Epithelial cell of proximal tubule (primary cell): Measurements from ENCODE around the gene LRRN2. TPM values are rescaled to one million over a fixed set of nuclear protein-coding genes. Genes with fewer than 3 reads are reported as not detected.

Source experiments
- DNase-seq: peaks from one replicate; pipeline ENCODE4 v3.0.0-alpha.2; 2011; ENCODE audit warnings: low read depth
- H3K4me3 ChIP-seq: 2 replicates; pipeline ENCODE4 v1.5.1; 2011; ENCODE audit warnings: low read depth, mild to moderate bottlenecking, low read length
- total RNA-seq: library from RNA; depleted of rRNA; stranded (reverse); fragments of >200 nt; gene quantifications from 2 replicates; pipeline ENCODE4 v1.2.3, GENCODE V29; 2015
- TF ChIP-seq, protein P1 (sequence below): conservative IDR thresholded peaks from 2 replicates; pipeline ENCODE4 v1.5.1; 2012; ENCODE audit warnings: low read depth, mild to moderate bottlenecking, low read length

The LRRN2 gene
- total RNA-seq, 1 donor from 2014 or later, result 5.4 TPM

DNA sequence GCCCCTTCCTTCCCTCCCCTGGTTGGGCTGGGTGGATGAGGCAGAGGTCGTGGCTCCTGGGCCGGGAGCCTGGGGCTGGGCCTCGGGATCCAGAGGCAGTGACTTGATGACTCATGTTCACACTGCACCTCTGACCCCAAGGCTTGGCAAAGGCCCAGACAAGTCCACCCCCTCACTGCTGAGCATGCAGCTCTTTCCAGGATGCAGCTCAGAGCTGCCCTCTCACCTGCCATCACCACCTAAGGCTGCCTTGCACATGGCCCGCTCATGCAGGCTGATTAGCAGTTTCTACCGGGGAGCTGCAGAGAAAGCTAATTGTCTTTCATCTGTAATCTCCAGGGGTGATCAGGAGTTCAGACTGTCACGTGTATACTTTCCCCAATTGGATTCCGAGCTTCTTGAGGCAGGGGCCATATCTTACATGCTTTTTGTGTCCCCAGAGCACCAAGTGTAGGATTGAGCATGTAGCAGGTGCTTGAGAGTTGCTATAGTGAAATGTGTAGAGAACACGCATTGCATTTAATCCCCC is 62.1 kb downstream of the LRRN2 start:
- TF ChIP-seq, protein P1, sequence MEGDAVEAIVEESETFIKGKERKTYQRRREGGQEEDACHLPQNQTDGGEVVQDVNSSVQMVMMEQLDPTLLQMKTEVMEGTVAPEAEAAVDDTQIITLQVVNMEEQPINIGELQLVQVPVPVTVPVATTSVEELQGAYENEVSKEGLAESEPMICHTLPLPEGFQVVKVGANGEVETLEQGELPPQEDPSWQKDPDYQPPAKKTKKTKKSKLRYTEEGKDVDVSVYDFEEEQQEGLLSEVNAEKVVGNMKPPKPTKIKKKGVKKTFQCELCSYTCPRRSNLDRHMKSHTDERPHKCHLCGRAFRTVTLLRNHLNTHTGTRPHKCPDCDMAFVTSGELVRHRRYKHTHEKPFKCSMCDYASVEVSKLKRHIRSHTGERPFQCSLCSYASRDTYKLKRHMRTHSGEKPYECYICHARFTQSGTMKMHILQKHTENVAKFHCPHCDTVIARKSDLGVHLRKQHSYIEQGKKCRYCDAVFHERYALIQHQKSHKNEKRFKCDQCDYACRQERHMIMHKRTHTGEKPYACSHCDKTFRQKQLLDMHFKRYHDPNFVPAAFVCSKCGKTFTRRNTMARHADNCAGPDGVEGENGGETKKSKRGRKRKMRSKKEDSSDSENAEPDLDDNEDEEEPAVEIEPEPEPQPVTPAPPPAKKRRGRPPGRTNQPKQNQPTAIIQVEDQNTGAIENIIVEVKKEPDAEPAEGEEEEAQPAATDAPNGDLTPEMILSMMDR, result no peak
- no peak overlapping the region for H3K4me3 ChIP-seq
- DNase-seq, result peak; percentile 56

DNA sequence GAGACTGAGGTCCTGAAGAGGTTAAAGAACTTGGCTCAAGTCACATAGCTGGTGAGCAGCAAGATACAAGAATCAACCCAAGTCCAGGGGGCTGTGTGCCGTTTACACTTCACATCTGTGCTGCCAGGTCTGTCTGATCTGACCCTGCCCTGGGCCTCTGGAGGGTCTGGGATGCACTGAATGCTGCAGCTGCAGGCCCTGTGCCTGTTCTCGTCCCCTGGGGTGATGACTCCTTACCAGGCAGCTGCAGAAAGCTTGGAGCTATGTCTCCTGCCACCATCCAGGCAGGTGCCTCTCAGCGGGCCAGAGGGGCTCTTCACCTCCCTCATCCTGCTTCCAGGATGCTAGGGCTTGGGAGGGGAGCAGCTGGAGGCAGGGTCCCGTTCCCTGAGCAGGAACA is 63.5 kb downstream of the LRRN2 start:
- DNase-seq, result no peak
- H3K4me3 ChIP-seq, result no peak overlapping the region
- TF ChIP-seq, protein P1, result no peak

DNA sequence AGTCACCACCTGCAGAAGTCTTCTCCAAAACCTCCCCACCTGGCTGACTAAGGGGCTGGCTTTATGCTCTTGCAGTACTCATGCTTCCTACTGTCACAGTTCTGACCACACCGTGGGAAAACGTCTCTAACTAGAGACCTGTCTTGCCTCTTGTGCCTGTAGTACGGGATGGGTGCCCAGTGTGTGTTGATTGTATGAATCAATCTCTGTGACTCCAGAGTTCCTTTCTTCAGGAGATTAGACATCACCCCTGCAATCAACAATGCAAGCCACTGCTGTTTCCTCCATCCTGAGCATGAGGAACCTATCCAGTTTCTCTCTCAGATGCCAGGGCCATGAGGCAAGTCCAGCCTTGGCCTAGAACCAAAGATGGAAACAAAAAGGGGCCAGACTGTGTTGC is 64.1 kb downstream of the LRRN2 start:
- DNase-seq, result no peak
- no peak overlapping the region for H3K4me3 ChIP-seq
- TF ChIP-seq, protein P1, result no peak

DNA sequence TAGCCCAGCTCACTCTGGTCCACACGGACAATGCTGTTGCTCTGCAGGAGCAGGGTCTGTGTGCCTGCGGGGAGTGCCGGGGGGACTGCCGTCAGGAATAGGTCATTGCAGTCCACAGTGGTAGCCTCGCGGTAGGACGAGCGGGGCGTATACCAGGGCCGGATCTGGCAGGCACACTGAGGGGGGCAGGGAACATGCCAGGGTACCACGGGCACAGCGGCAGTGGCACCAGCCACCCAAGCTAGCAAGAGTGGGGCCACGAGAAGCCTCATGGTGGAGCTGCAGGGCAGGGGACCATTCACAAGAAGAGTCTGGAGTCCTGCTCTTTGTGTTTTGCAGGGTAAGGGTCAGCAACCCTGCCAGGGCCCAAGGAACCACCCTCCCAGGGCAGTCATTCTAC is 65.8 kb downstream of the LRRN2 start:
- DNase-seq, result no peak
- TF ChIP-seq, protein P1, result peak; percentile 44

DNA sequence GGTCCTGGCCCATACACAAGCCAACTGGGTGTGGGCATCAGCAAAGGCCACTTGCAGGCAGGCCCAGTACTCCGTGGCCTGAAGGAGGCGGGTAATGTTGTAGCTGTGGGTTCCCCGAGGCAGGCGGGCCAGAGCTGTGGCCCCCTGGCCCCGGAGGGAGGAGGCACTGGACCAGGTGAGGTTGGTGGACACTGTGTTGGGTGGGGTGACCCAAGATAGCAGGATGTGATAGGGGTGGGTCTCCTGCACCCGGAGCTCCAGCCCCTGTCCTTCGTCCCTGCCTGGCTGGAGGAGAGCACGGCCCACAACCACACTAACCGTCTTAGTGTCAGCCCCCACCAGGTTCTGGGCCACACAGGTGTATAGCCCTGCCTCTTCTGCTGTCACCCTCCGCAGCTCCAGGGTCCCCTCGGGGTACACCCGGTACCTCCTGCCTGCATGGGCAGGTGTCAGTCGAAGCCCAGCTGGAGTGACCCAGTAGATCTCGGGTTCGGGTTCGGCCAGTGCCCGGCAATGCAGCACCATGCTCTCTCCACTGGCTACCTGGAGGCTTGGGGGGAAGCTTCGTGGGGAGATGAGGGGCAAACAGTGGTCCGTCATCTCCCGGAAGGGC is 67.3 kb downstream of the LRRN2 start:
- H3K4me3 ChIP-seq, result no peak overlapping the region
- TF ChIP-seq, protein P1, result no peak
- DNase-seq, result no peak

More for the DNA sequence above, 65.8 kb downstream of the LRRN2 start:
- no peak overlapping the region for H3K4me3 ChIP-seq

DNA sequence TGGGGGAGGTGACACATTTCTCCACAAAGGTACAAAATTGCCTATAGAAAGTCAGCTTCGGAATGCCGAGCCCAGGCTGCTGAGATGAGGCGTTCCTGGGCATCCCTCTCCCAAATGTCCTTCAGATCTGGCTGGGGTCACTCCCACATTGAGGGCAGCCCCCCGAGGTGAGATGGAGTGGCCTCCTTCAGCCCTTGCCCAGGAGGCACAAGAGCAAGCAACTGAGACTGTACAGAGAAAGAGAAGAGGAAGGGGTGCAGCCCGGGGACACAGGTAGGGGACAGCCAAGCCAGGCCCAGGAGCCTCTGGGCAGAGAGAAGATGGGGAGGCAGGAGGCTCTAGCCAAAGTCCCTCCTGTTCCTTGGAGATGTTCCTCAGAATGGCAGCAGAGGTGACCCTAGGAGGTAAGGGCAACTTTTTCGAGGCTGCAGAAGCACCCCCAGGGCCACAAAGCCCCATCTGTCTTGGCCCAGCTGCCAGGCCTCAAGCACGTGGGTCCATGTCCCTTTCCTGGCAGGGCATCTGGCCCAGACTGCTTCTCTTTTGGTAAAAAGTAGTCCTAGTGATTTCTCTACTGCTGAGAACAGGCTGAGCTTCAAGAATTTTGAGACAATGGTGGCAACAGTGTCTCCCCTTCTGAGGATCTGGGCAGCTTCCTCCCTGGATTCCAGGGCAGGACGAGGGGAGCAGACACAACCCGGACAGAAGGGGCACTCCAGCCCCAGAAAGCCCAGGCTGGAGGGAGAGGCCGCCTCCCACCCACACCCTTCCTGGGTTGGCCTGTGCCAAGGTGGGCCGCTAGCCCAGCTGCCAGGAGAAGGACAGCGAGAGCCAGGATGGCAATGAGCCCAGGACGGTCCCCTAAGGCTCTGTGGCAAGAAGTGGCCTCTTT is 68.0 kb downstream of the LRRN2 start:
- no peak for DNase-seq
- H3K4me3 ChIP-seq, result no peak overlapping the region
- TF ChIP-seq, protein P1, result no peak
